Activated CD4-positive, alpha-beta T cell treated with anti-CD3 and anti-CD28 coated beads for 48 hours (primary cell): ENCODE data around the gene SGMS1.
"Not testable (repeated sequence)": the region's sequence is repeated elsewhere in the genome, so short reads cannot be mapped to it uniquely, and the experiment has no call there.

Experiments used
- DNase-seq: peaks from one replicate; pipeline ENCODE4 v3.0.0-alpha.2; 2020

Gene SGMS1

GRCh38 chr10:50388181-50388580, 235.6 kb downstream of the SGMS1 start:
- no peak for DNase-seq

GRCh38 chr10:50387732-50388073, 236.1 kb downstream of the SGMS1 start:
- no peak for DNase-seq

DNA sequence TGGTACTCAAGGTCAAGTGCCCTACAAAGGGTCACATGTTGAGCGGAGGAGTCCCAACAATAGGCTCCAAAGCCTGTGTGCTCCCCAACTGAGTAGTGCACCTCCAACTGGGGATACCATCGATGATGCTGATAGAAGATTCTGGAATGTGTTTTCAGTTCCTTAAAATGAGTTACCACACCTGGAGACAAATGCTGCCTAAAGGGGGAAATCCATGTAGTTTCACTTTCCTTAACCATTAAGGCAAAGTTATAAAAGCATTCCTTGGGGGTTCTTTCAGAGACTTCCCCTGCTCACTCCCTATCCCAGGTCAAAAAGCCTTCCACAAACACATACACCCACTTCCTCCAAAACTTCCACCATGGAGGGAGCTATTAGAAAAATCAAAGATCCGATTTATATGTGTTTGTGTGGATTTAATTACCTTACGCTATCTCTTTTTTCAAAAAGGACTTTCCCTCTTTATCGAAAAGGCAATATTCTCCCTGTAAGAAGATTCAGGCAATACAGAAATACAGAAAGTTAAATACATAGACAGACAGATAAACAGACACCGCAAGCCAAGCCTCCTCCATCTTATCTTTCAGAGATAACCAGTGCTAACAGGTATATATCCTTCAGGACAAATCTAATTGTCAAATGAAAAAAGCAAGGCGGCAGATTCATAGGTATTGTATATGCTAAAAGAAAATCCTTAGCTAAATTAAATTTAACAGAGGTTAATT, 236.6 kb downstream of the SGMS1 start:
- DNase-seq, result no peak

GRCh38 chr10:50385624-50386023, 238.1 kb downstream of the SGMS1 start:
- DNase-seq, result no peak

GRCh38 chr10:50384898-50385297, 238.9 kb downstream of the SGMS1 start:
- DNase-seq, result no peak

- no peak for DNase-seq
These were observed 239.5 kb downstream of the SGMS1 start for GRCh38 chr10:50384238-50384637.

- DNase-seq, result no peak
These were observed 241.2 kb downstream of the SGMS1 start for GRCh38 chr10:50382576-50383023.

DNA sequence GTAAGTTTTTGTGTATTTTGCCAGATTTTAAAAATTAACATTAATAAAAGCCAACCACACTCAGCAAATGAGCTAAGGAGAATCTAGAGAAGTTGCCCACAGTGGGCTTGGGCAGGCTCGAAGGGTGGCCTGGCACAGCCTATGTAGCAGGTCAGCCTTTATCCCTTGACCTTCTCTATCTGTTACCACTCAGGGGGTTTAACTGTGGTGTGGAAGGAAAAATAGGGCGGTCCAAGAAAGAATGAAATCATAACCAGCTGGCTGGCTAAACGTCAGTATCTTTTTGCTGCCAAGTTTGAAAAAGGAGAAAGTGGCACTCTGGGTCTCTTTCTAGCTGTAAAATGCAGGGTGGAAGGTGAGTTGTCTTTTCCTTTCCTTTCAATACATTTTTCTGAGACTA, 242.1 kb downstream of the SGMS1 start:
- no peak for DNase-seq

DNA sequence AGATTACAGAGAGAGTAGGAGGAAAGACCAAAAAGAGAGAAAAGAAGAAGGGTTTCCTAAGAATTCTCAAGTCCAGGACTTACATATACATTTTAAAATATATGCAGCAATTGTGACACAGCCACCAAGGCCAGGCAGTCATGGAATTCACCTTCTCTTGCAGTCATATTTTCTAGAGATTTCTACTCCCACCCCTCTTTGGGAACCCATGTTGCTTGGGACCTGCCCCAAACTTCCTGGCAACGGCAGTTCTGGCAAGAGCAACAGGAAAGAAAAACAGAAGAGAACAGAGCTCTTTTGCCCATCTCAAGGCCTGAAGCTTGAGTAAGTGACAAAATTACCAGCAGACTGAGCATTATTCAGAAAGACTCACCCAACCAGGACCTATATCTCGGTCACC, 244.1 kb downstream of the SGMS1 start:
- no peak for DNase-seq

- no peak for DNase-seq
These were observed 248.0 kb downstream of the SGMS1 start for GRCh38 chr10:50375745-50376144.

DNA sequence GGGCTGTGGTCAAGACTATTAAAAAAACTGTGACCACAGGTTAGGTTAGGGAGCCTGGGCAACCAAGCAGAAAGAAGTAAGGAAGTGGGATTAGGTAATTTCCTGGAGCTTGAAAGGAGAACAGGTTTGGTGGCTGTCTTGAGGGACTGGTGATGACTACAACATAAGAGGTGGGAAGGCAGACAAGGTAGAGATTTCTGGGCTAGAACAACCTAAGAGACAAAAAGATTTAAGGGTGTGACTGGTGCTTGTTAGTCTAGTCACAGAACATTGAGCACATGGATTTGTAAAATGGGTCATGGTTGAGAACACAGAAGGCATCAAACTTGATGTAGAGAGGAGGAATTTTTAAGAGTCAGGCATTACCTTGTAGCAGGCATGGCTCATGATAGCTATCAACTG, 248.7 kb downstream of the SGMS1 start:
- no peak for DNase-seq

GRCh38 chr10:50373821-50374501, 249.8 kb downstream of the SGMS1 start:
- no peak for DNase-seq

GRCh38 chr10:50369931-50370330, 253.8 kb downstream of the SGMS1 start:
- DNase-seq, result no peak

- peak; percentile 8 for DNase-seq
These were observed 256.0 kb downstream of the SGMS1 start for GRCh38 chr10:50367732-50368131.

- not testable (repeated sequence) for DNase-seq
These were observed 257.3 kb downstream of the SGMS1 start for GRCh38 chr10:50366421-50366820.

GRCh38 chr10:50364730-50365129, 259.0 kb downstream of the SGMS1 start:
- DNase-seq, result not testable (repeated sequence)

DNA sequence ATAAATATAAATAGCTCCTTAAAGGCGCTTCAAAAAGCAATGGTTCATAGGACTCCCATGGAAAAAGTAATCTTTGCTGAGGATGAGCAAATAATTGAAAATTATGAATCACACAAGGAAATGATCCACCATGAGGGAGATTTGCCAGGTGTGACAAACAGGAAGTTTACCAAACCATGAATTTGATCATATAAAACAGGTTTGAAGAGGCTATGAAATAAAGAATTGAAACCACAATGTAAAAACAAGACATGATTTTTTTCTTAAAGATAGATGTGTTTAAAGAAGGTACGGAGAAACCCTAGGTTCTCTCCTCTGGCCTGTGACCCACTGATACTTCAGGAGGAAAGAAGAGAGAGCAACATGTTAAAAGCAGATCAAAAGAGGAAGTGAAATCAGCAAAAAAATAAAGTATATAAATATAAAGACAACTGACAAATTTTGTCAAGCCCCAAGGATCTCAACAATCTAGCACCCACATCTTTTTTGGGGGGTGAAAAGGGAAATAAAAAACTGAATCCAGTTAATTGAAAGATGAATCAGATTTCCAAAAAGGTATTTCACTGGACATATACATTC, 261.1 kb downstream of the SGMS1 start:
- no peak for DNase-seq

DNA sequence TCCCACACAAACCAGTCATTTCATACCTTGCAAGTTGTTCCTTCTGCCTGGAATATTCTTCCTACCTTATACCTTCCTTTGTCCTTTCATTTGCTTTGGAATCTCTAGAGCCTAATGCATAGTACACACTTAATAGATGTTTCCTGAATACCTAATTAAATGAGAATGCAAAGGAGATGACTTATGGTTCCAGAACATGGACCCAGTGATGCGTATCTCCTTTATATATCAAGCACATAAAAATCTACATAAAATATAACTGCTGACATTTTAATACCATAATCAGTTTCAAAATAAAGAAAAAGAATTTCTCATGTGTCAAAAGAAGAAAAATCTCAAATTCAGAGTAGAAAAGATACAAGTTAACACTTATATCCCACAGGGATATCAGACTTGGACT, 261.8 kb downstream of the SGMS1 start:
- DNase-seq, result no peak

DNA sequence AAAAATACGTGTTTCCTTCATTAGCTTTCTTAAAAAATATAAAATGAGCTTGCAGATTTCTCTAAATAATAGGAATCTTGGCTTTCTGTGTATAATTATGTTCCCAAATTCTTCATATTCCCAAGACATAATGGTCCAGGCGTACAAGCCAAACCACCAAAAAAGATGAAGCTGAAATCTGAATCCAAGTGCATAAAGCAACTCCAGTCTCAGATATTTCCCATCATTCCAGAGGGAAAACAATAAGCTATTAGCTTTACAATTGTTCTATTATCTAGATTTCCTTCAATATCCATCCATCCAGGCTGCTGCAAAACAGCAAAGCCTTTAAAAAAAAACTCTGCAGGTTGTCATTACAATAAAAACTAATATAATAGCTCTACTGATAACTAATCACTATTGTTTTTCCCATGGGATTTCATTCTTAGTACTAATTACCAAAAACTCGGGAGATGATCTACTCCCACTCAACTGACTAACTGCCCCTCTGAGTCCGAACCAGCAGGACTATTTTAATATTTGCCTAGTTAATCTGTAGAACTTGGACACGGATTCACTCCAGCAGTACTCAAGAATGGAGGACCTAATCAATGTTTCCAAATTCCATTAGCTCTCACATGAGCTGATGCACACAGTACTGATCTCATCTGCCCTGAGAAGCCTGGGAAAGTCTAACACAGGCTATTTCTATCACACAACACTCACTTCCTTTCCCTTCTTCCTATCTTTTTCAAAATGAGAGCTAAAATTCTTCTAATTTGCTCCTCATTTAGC, 263.5 kb downstream of the SGMS1 start:
- no peak for DNase-seq

DNA sequence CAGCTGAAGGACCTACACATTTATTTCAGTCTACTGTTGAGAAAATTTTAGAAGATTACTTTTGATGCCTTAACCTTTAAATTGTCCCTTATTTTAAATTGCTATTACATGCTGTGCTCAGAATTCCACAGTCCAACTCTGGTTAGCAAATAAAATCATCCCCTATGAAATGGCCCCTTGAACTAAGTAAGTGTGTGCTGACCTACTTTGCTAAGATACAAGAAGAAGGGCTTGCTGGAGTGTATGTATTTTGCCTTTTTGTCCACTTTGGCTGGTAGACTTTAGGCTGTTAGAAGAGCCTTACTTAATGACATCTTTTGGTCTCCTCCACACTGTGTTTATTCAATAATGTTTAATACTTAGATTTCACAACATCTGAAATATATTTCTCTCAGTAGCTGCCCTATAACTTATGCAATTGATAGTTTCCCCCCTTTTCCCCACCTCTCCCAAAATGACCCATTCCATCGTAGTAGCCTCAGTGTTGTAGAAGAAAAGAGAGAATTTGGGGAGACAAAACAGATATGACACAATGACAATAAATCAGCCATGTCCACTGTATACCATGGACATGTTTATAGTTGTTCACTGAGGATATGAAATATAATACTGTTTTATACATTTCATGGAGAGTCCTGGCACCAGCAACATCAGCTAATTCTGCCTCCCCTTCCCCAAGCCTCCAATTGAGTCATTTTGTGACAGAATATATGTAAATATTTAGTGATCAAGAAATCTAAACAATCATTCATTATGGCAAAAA, 264.6 kb downstream of the SGMS1 start:
- no peak for DNase-seq

GRCh38 chr10:50358411-50358810, 265.3 kb downstream of the SGMS1 start:
- no peak for DNase-seq

DNA sequence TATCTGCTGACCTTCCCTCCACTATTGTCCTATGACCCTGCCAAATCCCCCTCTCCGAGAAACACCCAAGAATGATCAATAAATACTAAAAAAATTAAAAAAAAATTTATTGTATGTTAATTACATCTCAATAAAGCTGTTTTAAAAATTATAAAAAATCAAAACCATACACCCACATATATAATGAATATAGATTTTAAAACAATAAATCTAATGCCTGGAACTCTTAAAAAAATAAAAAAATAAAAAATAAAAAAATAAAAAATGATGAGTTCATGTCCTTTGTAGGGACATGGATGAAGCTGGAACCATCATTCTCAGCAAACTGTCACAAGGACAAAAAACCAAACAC, 267.3 kb downstream of the SGMS1 start:
- DNase-seq, result not testable (repeated sequence)
